GM18520 (cell line): ENCODE measurements around the gene SPECC1L.

Experiments
- ATAC-seq: cut with Tn5 transposase; IDR thresholded peaks from one replicate; pipeline ENCODE4 v1.9.1; 2021; ENCODE audit not compliant: unreplicated experiment

The SPECC1L gene

DNA sequence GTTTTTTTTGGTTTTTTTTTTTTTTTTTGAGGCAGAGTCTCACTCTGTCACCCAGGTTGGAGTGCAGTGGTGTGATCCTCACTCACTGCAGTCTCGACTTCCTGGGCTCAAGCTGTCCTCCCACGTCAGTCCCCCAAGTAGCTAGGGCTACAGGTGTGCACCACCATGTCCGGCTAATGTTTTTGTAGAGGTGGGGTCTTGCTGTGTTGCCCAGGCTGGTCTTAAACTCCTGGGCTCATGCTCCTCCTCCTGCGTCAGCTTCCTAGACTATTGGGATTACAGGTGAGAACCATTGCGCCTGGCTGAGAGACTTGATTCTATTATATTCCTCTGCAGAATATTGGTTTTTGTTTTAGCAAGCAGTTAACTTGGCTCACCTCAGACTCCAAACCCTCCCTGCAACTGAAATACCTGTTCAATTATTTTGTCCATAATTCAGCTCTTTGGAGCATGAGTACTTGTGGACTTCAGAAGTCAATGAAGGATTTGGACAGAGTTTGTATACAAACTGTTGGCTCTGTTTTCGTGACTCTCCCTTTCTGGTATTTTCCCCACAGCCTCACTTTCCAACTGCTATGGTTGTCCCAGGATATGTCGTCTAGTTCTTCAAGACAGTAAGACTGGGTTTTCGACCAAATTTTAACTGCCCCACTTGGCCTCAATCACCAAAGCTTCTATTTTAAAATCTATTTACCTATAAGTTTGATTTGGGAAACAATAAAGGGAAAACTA is 87.6 kb downstream of the SPECC1L start:
- ATAC-seq, result no peak

GRCh38 chr22:24359452-24360120 is 89.0 kb downstream of the SPECC1L start:
- no peak for ATAC-seq

DNA sequence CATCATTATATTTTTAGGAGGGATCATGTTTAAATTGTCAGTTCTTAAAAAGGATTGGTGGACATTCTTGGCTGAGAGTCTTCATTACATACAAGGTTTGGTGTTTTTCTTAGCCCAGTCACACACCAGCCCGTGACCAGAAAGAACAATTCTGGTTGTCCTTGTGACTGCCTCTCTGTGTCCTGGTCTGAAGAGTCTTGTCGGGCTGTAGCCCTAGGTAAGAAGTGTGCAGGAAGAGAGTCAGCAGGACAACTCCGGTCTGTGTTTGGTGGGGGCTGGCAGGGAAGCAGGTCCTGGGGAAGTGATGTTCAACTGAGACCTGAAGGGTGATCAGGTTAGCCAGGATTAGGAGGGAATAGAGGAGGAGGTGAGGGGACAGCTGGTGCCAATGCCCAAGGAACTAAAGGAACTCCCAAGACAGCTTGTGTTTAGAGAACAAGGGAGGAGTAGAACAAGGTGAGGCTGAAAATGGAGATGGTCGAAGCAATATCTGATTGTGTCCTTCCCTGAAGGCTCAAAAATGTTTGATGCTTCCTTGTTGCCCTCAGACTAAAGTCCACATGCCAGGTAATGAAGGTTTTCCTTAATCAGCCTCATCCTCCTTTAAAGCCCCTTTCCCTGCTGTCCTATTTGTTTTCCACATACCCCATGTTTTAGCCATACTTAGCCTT is 91.5 kb downstream of the SPECC1L start:
- ATAC-seq, result no peak

DNA sequence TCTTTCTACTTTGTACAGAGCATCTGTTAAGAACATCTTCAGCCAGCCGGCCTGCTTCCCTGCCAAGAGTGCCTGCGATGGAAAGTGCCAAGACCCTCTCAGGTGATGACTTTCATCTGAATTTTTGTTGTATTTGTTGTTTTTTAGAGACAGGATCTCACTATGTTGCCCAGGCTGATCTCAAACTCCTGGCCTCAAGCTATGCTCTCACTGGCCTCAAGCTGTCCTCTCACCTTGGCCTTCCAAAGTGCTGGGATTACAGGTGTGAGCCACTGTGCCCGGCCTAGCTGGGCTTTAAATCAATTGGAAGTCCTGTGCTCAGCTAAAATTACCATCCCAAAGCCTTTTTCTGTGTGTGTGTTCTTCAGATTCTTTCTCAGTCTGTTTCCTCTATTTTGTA is 92.6 kb downstream of the SPECC1L start:
- no peak for ATAC-seq

DNA sequence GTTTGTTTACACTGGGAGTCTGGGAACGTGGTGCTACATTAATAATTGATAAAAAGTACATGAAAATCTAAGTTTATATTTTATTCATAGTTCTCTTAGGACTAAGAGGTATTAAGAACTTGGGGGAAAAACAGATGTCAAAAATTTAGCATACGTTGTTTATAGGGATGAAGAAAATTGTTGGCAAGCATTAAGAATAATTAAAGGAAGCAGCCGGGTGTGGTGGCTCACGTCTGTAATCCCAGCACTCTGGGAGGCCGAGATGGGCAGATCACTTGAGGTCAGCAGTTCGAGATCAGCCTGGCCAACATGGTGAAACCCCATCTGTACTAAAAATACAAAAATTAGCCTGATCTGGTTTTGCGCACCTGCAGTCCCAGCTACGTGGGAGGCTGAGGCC is 96.1 kb downstream of the SPECC1L start:
- no peak for ATAC-seq

GRCh38 chr22:24367841-24368240 is 97.2 kb downstream of the SPECC1L start:
- ATAC-seq, result no peak

- ATAC-seq, result no peak
These were observed 99.8 kb downstream of the SPECC1L start for GRCh38 chr22:24370401-24370800.

GRCh38 chr22:24376002-24376401 is 105.4 kb downstream of the SPECC1L start:
- no peak for ATAC-seq

- ATAC-seq, result no peak
These were observed 106.0 kb downstream of the SPECC1L start for GRCh38 chr22:24376586-24376985.

DNA sequence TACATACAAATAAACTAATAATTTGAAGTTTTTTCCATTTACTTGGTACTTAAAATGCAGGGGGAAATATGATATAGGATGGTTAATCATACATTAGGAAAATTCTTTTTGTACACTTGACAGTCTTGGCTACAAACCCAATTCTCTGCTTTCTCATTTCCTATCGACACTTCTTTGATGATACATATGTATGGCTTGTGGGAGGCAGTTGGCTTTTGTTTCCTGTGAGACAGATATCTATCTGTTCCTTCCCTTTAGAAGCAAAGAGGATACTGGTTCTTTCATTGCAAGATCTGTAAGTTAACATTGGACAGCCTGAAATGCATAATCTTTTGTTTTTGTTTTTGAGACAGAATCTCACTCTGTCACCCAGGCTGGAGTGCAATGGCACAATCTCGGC is 108.9 kb downstream of the SPECC1L start:
- ATAC-seq, result no peak

GRCh38 chr22:24380220-24380904 is 109.7 kb downstream of the SPECC1L start:
- no peak for ATAC-seq

DNA sequence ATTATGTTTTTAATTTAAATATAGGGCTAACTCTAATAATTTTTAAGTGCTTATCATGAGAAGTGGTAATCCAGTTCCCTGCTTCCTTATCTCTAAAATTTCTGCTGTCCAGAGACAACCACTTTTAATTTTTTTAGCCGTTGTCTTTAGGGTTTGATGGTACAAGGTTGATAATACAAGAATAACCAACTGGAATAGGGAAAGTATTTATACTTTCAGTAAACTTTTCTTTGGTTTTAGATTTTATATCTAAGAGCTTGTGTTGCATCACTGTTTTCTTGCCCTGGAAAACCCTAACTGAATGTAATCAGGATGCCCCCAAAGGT is 110.2 kb downstream of the SPECC1L start:
- ATAC-seq, result no peak

DNA sequence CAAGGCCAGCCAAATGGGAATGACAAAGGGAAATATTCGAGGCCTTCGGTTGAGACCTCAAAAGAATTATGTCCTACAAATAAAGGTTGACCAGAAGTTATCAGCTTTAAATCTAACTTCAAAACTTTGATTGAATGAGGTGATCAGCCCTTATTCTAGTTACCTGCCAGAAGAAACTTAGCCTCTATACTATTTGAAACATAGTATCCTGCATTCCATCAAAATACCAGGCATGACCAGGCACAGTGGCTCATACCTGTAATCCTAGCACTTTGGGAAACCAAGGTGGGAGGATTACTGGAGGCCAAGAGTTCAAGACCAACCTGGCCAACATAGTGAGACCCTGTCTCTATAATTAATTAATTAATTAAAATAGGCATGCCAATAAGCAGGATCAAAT is 112.4 kb downstream of the SPECC1L start:
- ATAC-seq, result no peak

DNA sequence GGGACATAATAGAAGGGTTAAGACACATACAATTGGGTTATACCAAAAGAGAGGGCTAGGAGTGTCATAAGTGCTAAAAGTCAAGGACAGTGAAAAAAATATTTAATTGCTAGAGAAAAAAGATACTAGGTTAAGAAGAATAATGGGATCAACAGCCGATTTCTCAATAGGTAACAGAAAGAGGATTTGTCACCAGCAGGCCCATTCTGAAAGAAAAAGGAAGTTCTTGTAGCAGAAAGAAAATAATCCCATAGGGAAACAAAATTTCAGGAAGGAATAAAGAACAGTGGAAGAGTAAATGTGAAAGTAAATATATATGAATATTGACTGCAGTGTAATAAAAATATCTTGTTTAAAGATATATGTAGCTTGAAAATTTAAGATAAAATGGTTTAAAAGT is 113.5 kb downstream of the SPECC1L start:
- ATAC-seq, result no peak

- no peak for ATAC-seq
These were observed 116.4 kb downstream of the SPECC1L start for GRCh38 chr22:24386937-24387471.

DNA sequence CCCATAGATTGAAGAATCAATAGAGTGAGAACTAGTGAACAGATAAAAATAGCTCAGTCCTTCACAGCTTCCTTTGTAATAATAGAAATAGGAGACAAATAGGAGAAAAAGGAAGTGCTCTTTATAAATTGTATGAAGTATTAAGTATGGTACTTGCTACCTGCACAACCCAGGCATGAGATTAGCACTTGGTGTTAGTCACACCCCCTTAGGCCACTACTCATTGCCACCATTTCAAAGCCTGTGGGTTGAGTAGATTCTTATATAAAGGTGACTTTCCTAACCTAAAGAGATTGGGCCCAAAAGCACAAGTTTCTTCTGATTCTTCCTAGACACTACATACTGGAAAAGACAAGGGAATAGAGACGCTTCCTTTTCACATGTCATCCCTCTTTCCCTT is 119.0 kb downstream of the SPECC1L start:
- ATAC-seq, result no peak

- ATAC-seq, result no peak
These were observed 119.5 kb downstream of the SPECC1L start for GRCh38 chr22:24390156-24390555.

DNA sequence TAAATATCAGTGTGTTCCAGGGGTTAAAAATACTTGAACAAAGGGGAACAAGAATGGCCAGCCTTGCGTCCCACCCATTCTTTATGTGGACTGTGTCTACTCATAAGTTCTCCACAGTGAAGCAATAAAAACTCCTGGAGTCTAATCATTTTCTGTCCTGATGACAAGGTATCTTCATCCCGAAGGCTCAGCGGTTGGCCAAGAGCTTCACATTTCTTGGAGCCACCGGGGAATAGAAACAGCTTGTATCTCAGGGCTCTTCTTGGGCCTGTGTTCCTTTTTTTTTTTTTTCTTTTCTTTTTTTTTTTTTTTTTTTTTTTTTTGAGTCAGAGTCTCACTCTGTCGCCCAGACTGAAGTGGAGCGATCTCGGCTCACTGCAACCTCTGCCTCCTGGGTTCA is 119.9 kb downstream of the SPECC1L start:
- ATAC-seq, result no peak

DNA sequence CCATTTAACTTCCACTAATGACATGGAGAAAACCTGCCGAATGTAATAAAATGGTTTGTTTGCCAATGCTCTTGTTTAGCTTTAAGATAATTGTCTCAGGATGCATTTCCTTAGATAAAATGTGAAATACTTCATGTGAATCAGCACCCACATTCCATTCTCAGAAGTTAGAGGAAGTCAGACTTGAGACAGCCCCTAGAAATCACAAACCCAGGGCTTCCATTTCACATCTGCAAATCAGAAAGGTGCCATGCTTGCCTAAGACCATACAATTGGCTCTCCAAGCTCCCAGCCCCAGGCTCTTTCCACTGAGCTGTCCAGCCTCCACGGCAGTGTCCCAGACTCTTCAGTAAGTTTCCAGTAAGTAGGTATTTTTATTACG is 121.2 kb downstream of the SPECC1L start:
- ATAC-seq, result no peak

- ATAC-seq, result no peak
These were observed 121.7 kb downstream of the SPECC1L start for GRCh38 chr22:24392218-24392931.

- ATAC-seq, result no peak
These were observed 122.5 kb downstream of the SPECC1L start for GRCh38 chr22:24393012-24393559.
